ENCODE data around the gene IQCK.
"Not testable (repeated sequence)": the region's sequence is repeated elsewhere in the genome, so short reads cannot be mapped to it uniquely, and the experiment has no call there.

IQCK gene

DNA sequence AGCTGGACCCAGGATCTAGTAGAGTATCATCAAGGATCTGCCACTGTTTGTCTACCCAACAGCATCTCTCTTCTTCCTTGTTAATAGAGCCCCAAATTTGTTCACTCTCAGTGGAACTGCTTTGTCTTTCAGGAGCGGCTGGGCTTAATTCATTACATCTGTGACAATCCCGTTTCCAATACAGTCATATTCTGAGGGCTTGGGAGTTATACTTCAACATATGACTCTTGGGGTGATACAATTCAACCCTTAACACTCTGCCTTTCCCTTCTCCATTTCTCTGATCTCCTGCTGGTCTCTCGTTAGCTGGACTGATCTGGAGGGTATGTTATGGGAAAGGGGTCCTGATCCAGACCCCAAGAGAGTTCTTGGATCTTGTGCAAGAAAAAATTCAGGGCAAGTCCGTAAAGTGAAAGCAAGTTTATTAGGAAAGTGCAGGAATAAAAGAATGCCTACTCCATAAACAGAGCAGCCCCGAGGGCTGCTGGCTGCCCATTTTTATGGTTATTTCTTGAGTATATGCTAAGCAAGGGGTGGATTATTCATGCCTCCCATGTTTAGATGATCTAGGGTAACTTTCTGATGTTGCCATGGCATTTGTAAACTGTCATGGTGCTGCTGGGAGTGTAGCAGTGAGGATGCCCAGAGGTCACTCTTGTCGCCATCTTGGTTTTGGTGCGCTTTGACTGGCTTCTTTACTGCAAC, 42.4 kb downstream of the IQCK start:
- no peak for DNase-seq

DNA sequence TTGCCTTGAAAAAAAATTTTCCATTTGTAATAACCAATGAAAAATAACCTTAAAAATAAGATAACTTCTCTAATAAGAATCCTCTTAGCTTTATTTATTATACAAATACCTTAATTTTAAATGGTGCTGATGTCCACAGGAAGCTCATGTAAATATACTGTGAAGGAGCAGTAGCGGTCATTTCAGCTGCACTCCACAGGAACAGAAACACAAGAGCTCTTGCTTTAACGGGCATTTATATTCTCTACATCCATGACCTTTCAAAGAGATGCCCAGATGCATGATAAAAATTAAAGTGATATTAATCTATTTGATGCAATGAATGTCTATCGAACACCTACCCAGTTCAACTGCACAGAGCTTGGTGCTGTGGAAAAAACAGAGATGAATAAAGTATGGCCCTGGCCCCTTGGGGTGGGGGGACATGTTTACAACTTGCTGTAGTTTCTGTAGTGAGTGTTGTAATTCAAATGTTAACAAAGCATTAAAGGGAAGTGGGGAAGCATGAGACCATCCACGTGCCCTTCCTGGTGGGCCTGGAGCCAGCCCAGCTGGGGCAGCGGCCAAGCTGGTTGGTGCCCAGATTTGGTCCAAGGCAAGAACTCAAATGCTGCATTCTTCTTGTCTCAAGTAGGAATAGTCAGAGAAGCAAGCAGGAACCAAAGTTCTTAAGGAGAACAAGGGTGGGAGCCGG, 47.9 kb downstream of the IQCK start:
- DNase-seq, result no peak

DNA sequence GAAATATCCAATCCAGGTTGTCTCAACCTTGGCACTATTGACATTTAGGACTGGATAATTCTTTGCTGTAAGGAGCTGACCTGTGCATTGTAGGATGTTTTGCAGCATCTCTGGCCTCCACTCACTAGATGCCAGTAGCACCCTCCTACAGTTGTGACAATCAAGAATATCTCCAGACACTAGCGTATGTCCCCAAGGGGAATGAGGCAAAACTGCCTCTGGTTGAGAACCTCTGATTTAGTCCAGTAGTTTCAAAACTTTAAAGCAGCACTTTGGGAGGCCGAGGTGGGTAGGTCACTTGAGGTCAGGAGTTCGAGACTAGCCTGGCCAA, 48.4 kb downstream of the IQCK start:
- no peak for DNase-seq

DNA sequence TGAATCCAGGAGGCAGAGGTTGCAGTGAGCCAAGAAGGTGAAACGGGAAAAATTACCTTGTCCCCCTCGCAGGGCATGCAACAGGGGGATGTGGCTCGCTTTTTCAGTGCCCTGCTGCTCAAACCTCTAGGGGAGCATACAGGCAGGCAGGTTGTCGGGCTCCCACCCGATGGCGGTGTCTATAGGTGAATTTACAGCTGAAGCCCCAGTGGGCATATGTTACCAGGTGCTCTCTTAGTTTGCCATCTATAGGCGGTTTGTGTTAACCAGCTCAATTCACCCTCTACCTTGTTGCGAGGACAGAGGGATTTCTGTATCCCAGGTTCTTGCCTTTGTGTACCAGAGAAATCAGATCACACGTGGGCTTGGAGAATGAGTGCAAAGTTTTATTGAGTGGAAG, 48.9 kb downstream of the IQCK start:
- DNase-seq, result no peak

DNA sequence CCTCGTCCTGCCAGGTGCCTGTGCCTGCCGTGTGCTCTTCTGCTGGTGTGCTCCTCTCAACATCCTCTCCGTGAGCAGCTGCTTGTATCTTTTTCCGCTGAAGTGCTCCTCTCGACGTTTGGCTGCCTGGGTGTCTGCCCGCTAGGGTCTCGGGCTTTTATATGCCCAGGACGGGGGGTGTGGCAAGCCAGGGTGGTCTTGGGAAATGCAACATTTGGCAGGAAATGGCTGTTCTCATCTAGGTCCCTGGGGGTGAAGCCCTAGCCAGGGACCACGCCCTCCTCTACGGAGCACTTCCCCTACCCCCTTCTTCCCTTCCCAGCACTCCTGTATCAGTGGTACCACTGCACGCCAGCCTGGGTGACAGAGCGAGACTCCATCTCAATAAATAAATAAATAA, 49.4 kb downstream of the IQCK start:
- DNase-seq, result no peak

DNA sequence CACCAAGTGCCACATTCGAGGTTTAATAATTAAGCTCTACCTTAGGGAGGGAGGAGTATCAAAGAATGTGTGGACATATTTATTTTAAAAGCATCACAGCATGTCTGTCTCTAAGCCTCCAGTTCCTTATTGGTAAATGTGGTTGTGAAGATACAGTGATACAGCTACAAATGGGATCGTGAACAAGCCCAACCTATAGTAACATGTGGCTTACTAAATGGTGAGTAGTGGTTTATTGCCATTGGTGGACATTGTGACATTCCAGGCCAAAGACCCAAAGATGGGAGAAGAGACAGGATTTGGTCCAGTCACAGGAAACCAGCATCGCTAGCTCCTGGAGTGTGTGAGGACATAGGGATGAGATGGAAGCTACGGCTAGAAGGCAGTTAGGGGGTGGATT, 51.2 kb downstream of the IQCK start:
- no peak for DNase-seq

DNA sequence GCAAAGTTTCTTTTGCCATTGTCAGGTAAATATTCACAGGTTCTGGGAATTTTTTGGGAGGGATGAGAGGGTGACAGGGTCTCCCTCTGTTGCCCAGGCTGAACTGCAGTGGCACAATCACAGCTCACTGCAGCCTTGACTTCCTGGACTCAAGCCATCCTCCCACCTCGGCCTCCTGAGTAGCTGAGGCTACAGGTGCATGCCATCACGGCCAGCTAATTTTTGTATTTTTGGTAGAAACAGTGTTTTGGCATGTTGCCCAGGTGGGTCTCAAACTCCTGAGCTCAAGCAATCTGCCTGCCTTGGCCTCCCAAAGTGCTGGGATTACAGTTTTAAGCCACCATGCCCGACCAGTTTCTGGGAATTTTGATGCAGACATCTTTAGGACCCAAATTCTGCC, 53.0 kb downstream of the IQCK start:
- no peak for DNase-seq

DNA sequence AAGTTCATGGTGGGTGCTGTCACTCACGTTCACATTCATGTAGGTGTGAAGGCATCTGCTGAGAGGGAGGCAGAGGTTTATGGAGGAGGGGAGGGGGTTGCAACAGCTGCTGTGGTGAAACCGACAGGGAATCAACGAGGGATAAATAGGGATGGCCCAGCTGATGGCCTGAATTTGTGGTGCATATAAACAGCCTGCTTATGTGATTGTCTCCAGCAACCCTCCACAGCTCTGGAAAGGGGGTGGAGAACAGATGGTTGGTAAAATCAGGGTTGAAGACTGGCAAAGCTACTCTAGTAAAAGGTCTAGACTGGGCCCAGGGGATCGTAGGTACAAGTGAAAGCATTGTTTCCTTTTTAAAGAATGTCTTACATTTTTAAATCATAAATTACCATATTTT, 53.7 kb downstream of the IQCK start:
- DNase-seq, result no peak

DNA sequence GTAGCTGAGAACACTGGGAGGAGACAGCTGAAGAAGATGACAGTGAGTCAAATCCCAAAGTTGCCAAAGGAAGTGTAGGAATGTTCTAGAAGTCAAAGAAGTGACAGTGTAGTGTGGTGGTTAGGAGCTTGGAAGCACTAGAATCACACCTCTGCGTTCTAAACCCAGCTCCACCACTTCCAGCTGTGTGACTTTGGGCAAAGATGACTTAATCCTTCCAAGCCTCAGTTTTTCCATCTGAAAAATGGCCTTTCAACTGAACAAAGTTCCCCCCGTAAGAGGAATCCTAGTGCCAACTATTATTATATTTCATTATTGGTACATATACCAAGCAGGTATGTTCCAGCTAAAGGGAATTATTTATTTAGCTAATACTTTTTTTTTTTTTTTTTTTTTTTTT, 56.0 kb downstream of the IQCK start:
- no peak for DNase-seq

DNA sequence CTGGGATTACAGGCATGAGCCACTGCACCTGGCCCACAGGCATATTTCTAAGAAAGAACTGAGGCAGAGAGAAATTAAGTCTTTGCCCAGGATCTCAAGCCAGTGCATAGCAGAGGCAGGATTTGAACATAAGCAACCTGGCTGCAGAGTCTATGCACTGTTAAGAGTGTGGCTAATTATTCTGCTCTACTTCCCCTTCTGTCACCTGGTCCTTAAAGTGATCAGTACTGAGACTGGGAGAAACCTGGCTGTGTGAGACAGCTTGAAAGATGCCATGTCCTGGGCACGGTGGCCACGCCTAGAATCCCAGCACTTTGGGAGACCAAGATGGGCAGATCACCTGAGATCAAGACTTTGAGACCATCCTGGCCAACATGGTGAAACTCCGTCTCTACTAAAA, 58.1 kb downstream of the IQCK start:
- DNase-seq, result no peak

DNA sequence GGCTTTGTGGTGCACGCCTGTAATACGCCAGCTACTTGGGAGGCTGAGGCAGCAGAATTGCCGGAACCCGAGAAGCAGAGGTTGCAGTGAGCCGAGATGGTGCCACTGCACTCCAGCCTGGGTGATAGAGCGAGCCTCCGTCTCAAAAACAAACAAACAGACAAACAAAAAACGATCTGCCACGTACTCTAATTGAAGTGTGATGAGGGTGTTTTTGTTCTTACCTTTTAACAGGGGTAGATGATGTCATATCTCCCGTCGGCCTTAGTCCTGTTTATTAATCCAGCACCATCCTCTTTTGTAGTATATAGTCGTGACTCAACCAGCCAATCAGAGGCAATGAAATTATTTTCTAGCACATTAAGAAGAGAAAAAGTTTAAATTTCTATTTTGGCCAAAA, 58.5 kb downstream of the IQCK start:
- DNase-seq, result no peak

DNA sequence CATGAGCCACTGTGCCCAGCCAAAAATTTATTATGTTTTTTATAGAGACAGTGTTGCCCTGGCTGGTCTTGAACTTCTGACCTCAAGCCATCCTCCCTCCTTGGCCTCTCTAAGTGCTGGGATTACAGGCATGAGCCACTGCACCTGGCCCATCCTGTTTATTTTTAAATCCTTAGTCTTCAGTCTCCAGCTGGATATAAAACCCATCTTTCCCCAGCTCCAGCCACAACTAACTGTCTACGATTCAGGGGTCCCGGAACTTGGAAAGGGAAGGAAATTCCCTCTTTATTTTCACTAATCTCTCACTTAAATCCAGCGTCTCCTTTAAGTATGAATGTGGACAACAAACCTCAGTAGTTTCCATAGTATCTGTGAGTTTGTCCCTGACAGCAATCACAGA, 62.2 kb downstream of the IQCK start:
- no peak for DNase-seq

DNA sequence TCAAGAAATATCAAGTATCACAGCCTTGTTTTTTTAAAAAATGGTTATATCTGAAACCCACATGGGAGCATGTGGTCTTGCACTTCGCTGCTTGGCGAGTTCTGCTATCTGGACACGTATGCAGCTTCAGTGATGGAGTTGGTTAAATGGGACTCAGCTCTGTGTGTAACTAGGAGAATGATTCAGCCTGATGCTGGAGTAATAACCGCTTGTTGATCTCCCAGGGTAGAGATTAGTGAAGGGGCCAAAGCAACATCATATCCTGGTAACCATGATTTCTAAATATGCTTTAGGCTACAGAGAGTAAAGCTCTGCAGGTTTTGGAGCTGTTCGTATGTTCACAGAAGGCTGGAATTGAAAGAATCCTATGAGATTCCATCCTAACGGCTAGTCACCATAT, 63.2 kb downstream of the IQCK start:
- peak; percentile 70 for DNase-seq

DNA sequence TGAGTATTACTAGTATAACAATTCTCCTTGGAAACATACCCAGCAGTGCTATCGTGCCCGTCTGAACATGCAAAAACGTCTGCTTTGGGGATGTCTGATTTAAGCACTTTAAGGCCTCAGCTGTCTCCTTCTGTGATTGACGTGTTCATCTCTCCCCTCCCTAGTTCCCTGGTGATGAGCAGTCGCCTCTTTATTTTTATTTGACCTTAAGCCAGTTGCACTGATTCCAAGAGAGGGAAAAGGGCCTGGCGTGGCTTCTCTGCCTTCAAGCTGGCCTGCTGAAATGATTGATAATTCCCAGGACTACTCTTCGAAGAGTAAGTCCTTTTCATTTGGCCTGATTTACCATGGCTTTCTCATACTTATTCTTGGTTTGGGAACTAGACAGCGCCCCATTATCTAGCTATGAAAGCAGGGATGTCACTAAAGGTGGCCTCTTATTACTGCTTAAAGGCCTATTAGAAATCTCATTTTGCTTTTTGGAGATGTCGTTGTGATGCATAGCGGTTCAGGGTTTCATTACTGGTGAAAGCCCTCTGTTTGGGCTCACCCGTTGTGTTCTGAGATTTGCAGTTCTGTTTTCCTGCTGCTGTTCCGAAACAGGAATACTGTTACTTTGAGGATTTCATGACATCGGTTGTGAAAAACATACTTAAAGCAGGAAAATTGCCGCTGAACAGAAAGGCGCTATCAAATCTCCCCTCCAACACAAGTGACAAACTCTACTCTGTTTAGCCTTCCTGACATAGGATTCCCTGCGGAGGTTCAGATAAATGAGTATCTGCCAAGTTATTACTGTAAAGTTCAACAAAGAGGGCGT, 65.5 kb downstream of the IQCK start:
- DNase-seq, result peak; percentile 5

DNA sequence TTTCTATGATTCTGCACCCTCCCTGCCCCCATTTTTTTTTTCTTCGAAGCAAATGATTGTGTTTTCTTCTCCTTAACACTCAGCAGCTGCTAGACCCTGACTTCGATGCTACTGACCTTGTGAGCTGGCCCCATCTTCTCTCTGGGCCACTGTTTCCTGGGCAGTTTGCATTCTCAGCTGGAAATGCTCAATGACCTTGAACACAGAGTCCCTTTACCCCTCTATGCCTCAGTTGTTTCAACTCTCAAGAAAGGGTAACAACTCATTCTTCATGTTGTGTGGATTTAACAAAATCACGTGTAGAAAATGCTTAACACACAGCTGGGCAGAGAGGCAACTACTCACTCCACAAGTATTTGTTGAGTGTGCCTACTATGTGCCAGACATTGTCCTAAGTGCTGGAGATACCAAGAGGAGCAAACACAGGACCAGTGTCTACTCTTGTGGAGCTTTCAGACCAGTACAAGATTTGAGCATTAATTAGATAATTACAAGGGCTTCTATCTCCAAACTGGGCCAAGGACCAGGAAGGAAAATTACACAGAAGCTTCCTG, 66.2 kb downstream of the IQCK start:
- no peak for DNase-seq

DNA sequence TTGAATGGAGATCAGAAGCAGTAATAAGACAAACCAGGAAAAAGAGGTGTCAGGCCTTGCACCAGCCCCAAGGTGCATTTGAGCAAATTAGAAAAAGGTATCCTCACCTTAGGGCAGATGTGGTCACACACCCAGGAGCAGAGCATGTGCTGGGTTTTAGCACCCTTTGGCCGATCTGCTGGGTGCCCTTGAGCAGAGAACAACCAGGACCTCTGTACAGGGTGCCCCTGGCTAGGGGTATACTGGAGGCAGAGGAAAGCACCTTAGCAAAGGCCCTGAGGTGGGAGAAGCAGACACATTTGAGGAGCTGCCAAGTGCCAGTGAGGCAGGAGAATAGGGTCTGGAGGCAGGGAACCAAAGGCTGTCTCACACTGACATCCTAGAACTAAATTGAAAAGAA, 67.0 kb downstream of the IQCK start:
- no peak for DNase-seq

DNA sequence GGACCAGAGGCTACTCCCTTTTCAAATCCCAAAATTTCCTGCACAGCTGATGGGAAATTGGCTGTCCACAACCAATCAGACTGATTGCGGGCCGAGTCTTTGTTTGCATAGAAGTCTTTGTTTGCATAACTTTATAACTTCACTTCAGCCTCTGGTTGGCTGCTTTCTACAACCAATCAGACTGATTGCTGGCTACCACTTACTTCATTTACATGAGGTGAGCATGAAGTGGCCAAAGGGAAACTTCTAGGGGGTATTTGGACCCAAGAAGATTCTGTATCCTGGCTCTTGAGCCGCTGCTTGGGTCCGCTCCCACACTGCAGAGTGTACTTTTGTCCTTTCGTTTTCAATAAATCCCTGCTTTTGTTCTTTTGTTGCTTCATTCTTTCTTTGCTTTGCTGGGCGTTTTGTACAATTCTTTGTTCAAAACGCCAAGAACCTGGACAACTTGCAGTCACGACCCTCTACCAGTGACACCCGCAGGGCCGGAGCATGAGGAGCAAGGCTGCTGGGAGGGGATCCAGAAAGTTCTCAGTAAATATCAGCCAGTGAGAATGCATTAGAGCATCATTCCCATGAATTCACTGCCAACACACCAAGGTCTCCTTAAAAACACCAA, 67.5 kb downstream of the IQCK start:
- DNase-seq, result no peak

DNA sequence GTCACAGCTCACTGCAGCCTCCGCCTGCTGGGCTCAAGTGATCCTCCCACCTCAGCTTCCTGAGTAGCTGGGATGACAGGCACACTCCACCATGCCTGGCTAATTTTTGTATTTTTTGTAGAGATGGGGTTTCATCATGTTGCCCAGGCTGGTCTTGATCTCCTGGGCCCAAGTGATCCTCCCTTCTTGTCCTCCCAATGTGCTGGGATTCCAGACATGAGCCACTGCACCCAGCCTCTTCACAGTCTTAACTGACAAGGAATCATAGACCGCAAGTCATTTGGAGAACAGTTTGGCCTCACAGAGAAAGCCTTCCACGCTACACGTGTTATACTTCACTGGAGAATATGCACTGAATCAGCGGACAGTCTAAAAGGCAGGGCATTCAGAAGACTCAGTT, 83.3 kb downstream of the IQCK start:
- not testable (repeated sequence) for DNase-seq

DNA sequence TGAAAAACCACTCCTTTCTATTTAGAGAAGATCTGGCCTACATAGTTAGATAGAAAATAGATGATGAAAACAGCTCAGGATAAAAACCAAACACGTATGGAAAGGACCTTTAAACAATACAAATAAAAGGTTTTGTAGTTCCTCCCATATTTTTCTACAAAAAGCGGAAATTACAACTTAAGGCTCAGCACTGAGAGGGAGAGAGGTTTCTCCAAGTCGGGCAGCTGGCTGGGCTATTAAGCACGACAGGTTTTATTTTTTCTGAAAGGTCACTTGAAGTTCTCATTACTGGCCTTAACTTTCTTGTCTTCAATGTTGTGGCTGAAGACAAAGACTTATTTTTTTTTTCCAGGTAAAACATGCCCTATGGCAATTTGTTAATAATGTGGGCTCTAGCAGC, 83.8 kb downstream of the IQCK start:
- DNase-seq, result not testable (repeated sequence)

DNA sequence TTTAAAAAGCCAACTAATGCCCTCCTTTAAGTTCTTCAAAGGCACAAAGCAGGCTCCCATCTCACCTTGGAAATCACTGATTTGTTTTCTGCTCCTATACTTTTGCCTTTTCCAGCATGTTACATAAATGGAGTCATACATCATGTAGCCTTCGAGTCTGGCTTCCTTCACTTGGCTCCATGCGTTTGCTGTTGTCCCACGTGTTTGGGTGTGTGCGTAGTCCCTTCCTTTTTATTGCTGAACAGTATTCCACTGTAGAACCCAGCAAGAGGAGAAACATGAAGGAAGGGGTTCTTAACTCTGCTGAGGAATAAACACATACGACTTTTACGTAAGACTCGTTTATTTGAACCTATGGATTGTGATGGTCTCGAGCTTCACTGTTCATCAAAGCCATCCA, 84.5 kb downstream of the IQCK start:
- no peak for DNase-seq

DNA sequence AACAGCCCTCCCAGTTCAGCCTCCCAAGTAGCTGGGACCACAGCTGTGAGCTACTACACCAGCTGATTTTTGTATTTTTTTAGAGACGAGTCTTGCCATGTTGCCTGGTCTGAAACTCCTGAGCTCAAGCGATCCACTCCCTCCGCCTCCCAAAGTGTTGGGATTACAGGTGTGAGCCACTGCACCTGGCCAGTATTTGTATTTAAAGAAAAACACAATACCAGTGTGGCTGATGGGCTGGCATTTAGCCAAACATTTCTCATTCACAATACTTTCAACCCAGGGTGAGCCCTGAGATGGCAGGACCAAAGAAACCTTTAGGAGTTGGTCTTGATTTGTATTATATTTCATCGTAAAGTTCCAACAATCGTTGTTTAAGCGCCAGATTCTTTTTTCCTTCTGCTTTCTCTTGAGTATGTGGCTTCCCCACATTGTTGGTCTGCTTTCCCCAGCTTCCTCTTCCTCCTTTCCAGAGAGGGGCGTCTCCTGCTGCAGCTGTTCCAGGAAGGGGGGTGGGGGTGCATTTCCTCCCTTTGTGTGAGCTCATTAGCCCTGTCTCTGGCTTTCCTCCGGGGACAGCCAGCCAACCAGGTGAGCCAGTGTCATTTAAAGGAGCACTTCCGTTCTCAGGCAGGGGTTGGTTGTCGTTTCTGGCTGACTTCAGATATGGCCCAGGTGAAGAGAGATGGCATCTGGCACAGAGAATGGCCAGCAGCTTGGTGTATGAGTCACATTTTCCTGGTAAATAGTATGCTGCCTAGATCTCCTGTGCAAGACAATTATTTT, 86.7 kb downstream of the IQCK start:
- no peak for DNase-seq

DNA sequence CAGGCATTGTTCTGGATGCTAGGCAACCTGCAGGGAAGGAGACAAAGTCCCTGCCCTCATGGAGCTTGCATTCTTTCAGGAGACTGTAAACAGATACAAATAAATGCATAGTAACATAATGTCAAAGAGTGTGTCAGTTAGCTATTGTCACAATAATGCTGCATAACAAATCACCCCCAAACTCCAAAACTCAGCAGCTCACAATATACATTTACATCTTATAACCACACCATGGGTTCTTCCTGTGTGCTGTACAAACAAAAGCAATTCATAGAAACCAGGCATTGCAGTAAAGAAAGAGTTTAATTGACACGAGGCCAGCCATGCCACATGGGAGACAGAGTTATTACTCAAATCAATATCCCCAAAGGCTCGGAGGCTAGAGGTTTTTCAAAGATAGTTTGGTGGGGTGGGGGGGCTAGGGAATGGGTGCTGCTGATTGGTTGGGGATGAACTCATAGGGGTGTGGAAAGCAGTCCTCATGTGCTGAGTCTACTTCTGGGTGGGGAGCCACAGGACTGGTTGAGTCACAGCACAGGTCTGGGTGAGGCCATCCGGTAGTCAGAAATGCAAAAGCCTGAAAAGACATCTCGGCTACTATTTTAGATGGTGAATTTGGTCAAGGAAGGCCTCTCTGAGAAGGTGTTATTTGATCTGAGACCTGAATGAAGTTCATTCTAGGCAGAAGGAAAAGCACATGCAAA, 87.5 kb downstream of the IQCK start:
- DNase-seq, result no peak
